Colonic mucosa (tissue), 4 donors: Measurements from ENCODE around the gene BICC1. TPM values are rescaled to one million over a fixed set of nuclear protein-coding genes. Genes with fewer than 3 reads are reported as not detected.

Experiments used
- DNase-seq: peaks from one replicate; pipeline ENCODE4 v3.0.0-alpha.2; 2020
- H3K27ac ChIP-seq: fragments of 200-600 bp; one replicate; pipeline ENCODE4 v1.8.0; 2021
- H3K27me3 ChIP-seq: fragments of 200-600 bp; one replicate; pipeline ENCODE4 v1.8.0; 2021
- H3K36me3 ChIP-seq: fragments of 200-600 bp; one replicate; pipeline ENCODE4 v1.8.0; 2021
- H3K4me1 ChIP-seq: fragments of 200-600 bp; one replicate; pipeline ENCODE4 v1.8.0; 2021; ENCODE audit warnings: mild to moderate bottlenecking
- H3K4me3 ChIP-seq: fragments of 200-600 bp; one replicate; pipeline ENCODE4 v1.8.0; 2021
- H3K9ac ChIP-seq, 2 donors: one replicate each; pipeline ENCODE4 v1.7.0; 2013; ENCODE audit warnings: control low read depth in 2 of 2, low read depth in 2 of 2, low read length in 2 of 2
- H3K9me3 ChIP-seq: fragments of 200-600 bp; one replicate; pipeline ENCODE4 v1.8.0; 2021
- intact Hi-C: fragments of 100-400 bp; cut with DNase I; formaldehyde crosslinking; loops from one replicate; pipeline ENCODE4 v1.14.1; 2022
- total RNA-seq, 2 donors: library from RNA; stranded (reverse); fragmentation: NEBNext Ultra II Directional in 1 of 2; extraction: Animal tissue kit (Norgen Biotek cat#: 25700) in 1 of 2; gene quantifications; one replicate each; pipeline ENCODE4 v1.2.1, GENCODE V29; 2021
- TF ChIP-seq, protein P1 (sequence below): fragments of 200-600 bp; IDR thresholded peaks from one replicate; pipeline ENCODE4 v1.8.0; 2022; ENCODE audit warnings: antibody characterized with exemption, mild to moderate bottlenecking
- donor health status: healthy.
- donor health status: DM: no; HTN: no; CAD: no.
- donor health status: DM: no; HTN: no; CAD: no.

The BICC1 gene
- total RNA-seq, 2 donors from 2014 or later = 1.3 to 2.9 TPM

DNA sequence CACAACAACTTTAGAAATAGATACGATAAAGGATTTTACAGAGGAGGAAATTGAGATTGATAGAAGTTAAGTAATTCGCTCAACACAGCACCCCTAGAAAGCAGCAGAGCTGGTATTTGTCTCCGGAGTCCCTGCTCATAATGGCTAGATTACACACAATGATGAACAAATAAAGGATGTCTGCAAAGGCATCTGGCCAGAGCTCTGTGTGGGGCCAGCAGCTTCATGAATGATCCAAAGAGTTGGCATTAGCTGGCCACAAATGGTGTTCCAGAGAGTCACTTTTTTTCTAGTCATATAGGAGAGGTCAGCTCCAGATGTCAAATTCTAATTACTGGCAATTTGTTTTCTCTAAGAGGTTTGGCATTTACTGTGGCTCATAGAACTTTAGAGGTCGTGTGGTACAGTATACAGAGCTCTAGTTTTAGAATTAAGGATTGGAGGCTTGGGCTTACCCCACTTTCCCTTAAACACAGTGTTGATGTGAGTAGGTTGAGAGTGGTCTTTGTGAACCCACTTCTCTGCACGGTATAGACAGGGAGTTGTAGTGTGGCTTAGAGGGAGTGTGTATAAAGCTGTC lies 186.2 kb downstream of the BICC1 start:
- intact Hi-C loops = no loop called here
- TF ChIP-seq, protein P1, sequence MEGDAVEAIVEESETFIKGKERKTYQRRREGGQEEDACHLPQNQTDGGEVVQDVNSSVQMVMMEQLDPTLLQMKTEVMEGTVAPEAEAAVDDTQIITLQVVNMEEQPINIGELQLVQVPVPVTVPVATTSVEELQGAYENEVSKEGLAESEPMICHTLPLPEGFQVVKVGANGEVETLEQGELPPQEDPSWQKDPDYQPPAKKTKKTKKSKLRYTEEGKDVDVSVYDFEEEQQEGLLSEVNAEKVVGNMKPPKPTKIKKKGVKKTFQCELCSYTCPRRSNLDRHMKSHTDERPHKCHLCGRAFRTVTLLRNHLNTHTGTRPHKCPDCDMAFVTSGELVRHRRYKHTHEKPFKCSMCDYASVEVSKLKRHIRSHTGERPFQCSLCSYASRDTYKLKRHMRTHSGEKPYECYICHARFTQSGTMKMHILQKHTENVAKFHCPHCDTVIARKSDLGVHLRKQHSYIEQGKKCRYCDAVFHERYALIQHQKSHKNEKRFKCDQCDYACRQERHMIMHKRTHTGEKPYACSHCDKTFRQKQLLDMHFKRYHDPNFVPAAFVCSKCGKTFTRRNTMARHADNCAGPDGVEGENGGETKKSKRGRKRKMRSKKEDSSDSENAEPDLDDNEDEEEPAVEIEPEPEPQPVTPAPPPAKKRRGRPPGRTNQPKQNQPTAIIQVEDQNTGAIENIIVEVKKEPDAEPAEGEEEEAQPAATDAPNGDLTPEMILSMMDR = no peak

DNA sequence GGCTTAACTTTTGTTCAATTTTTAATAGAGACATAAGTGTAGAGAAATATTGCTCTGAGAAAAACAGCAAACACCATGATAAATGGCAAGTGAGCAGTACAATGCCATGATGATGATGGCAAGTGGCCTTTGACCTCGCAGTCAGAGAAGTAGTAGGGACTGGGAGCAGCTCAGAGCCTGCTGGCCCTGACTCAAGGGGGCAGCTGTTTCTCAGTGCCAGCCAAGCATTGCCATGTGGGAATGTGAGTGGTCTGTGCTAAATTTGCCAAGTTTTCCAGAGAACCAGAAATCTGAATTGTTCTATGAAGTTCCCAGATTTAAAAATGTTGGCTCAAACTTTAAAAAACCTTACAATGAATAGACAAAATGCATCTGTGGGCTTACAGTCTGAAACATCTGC lies 187.9 kb downstream of the BICC1 start:
- H3K4me3 ChIP-seq = no peak overlapping the region
- no peaks in the 10 kb centered on the region for H3K27me3 ChIP-seq
- H3K27ac ChIP-seq = no peak overlapping the region
- no peaks in the 10 kb centered on the region for H3K36me3 ChIP-seq
- no peak for DNase-seq
- intact Hi-C loops = no loop called here
- TF ChIP-seq, protein P1 = no peak
- no peak overlapping the region for H3K9ac ChIP-seq
- H3K9me3 ChIP-seq = no peaks in the 10 kb centered on the region
- no peaks in the 10 kb centered on the region for H3K4me1 ChIP-seq

More for the DNA sequence above, 186.2 kb downstream of the BICC1 start:
- Histone ChIP-seq H3K4me3 (no peak overlapping the region), H3K9ac (no peak overlapping the region), H3K4me1 (no peaks in the 10 kb centered on the region), H3K27ac (no peak overlapping the region), H3K27me3 (no peaks in the 10 kb centered on the region), H3K36me3 (no peaks in the 10 kb centered on the region), H3K9me3 (no peaks in the 10 kb centered on the region)
- DNase-seq = no peak

DNA sequence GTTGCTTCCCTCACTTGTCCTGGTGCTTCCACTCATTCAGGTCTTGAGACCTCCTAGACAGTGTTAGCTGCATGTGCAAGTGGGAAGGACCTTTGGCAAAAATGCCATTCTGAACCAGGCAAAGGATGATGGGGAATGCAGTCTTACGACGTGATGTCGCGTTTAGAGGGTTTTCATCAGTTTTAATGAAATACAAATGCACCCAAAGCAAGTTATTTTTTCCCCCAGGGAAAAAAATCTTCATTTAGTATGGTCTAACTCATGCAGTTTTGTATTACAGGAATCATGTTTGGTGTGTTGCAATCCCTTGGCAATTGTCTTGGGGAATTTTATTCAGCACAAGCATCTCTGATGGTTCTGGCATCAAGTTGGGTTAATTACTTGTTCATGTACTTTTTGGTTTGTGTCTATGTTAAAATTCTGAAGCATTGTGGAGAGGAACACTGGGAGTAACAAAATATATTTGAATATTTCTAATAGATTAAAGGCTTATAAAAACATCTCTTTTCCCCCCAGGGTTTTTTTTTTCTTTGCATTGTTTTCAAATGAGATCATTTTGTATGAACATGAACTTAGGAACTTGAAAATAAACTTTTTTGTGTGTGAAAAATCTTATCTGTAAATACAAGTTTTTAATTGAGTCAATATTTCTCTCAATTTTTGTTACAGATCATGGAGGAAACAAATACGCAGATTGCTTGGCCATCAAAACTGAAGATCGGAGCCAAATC lies 188.9 kb downstream of the BICC1 start:
- Histone ChIP-seq H3K4me1 (no peaks in the 10 kb centered on the region), H3K27me3 (no peaks in the 10 kb centered on the region), H3K36me3 (no peaks in the 10 kb centered on the region), H3K4me3 (no peak overlapping the region), H3K9me3 (no peaks in the 10 kb centered on the region), H3K9ac (no peak overlapping the region), H3K27ac (no peak overlapping the region)
- TF ChIP-seq, protein P1 = no peak
- peak; percentile 27 for DNase-seq
- intact Hi-C loops = no loop called here

DNA sequence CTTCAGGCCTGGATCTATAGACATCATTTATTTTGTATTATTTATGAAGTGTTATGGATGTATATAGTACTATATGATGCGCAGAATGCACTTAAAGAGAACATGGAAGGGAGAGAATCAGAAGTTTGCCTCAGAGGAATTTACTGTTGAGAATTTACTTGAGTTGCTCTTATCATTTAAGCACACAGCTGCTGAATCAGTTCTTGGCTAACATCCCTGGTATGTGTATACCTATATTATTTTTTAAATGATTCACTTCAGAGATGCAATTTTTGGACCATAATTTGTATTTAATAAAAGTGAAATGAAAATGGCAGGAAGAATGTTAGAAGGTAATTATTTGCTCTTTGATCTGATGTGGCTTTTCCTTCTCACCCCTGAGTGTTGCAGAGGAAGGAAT lies 191.6 kb downstream of the BICC1 start:
- Histone ChIP-seq H3K9me3 (no peaks in the 10 kb centered on the region), H3K4me3 (no peak overlapping the region), H3K36me3 (no peaks in the 10 kb centered on the region), H3K27me3 (no peaks in the 10 kb centered on the region), H3K27ac (no peak overlapping the region), H3K4me1 (no peaks in the 10 kb centered on the region), H3K9ac (no peak overlapping the region)
- DNase-seq = no peak
- intact Hi-C loops = no loop called here
- TF ChIP-seq, protein P1 = no peak

DNA sequence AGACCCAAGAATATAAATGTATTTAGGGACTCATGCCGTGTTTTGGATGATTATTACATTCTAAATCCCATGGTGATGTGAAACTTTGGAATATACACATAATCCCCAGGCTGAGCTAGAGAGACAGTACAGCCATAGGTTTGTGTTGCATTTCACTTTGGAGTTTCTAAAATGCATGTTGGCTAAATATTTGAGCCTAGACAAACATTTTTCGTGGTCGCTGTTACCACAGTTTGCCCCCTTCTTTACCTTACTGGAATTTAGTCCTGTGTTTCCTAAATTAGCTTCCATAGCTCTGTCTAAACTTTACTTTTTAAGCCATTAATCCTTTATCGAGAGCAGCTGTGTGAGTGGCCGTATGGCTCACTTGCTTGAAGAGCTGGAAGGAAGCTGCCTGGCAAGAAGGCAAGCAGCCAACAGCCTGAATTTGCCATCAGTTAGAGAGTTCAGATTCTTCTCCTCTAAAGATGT lies 192.0 kb downstream of the BICC1 start:
- H3K27ac ChIP-seq = no peak overlapping the region
- H3K4me1 ChIP-seq = no peaks in the 10 kb centered on the region
- TF ChIP-seq, protein P1 = no peak

More for the DNA sequence above, 192.0 kb downstream of the BICC1 start:
- DNase-seq = no peak
- no peaks in the 10 kb centered on the region for H3K9me3 ChIP-seq
- H3K9ac ChIP-seq = no peak overlapping the region
- H3K4me3 ChIP-seq = no peak overlapping the region
- no peaks in the 10 kb centered on the region for H3K27me3 ChIP-seq
- H3K36me3 ChIP-seq = no peaks in the 10 kb centered on the region
- intact Hi-C loops = no loop called here
